ENCODE measurements around the gene TBCK.

TBCK gene

DNA sequence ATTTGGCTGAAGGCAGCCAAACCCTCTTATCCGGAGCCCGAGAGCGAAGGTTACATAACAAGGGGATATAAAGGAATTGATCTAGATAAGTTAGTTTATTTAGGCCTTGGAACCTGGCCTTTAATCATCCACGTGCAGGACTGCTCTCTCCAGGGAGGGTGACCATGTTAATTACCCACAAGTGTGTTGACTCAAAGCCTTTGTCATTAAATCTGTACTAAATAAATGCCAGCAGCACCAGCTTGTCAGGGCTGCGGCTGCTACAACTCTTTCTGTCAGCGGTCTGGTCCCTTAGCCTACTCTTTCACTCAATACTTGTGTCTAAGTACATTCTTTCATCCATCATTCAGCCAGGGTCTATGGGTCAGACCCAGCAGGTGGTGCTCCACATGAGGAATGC, 206.1 kb downstream of the TBCK start:
- DNase-seq: no peak

DNA sequence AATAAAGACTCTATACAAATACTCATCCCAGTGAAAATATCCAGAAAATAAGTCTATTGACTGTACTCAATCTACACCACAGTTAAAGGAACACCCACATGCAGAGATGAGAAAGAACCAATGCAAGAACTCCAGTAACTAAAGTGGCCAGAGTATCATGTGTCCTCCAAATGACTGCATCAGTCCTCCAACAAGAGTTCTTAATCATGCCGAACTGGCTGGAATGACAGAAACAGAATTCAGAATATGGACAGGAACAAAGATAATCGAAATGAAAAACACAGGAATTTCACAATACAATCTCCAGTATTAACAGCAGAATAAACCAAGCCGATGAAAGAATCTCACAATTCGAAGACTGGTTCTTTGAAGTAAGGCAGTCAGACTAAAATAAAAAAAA, 210.3 kb downstream of the TBCK start:
- DNase-seq: no peak

DNA sequence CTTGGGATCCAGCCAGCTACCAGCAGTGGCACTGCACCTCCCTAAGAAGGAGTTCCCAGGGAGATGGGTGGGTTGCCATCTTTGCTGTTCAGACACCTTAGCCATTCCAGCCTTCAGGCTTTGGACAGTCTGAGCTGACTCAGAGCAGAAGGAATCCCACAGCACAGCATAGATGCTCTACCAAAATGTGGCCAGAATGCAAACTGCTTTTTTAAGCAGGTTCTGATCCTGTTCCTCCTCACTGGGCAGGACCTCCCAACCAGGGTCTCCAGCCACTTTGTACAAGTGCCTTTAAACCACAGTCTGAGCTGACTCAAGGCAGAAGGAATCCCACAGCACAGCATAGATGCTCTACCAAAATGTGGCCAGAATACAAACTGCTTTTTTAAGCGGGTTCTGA, 211.7 kb downstream of the TBCK start:
- DNase-seq: no peak

DNA sequence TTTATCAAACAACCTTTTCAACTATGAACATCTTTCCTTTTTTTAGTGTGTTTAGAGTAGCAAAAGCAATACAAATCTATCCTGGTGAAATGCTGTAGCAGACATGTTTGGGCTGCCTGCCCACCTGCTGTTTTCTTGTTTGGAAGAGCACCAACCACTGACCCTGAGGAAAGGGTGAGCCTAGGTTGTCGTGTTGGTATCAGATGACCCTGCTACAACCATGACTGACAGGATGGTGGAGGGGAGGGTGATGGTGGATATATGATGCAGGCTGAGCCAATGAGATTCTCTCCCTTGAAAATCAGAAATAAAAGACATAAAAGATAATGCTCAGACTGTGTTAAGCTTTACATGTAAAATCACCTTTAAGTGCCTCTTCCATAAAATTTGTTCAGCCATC, 219.6 kb downstream of the TBCK start:
- no peak for DNase-seq

DNA sequence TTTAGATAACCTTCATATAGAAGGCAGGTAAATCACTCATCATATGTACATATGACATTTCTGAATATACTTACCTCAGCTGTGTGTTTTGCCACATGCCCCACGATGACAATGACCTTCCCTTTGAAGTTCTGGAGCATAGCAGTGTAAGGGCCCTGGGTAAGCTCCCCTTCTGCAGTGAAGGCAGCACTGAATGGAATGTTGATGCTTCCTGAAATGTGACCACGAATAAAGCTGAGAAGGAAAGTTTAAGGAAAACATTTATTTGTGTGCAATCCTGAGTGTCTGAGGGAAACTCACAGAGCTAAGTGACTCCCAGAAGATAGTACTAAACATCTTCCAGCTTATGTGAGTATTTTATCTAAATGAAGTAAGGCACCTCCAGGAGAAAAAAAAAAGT, 220.6 kb downstream of the TBCK start:
- no peak for DNase-seq

DNA sequence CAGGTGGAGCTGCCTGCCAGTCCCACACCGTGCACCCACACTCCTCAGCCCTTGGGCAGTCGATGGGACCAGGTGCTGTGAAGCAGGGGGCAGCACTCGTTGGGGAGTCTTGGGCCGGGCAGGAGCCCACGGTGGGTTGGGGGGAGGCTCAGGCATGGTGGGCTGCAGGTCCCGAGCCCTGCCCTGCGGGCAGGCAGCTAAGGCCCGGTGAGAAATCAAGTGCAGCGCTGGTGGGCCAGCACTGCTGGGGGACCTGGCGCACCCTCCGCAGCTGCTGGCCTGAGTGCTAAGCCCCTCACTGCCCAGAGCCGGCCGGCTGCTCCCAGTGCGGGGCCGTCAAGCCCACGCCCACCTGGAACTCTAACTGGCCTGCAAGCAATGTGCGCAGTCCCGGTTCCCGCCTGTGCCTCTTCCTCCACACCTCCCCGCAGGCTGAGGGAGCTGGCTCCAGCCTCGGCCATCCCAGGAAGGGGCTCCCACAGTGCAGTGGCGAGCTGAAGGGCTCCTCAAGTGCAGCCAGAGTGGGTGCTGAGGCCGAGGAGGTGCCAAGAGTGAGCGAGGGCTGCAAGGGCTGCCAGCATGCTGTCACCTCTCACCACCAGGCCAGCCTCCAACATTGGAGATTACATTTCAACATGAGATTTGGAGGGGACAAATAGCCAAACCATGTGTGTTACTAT, 223.5 kb downstream of the TBCK start:
- no peak for DNase-seq

- DNase-seq: no peak
These were observed 225.2 kb downstream of the TBCK start for GRCh38 chr4:106090826-106091225.

DNA sequence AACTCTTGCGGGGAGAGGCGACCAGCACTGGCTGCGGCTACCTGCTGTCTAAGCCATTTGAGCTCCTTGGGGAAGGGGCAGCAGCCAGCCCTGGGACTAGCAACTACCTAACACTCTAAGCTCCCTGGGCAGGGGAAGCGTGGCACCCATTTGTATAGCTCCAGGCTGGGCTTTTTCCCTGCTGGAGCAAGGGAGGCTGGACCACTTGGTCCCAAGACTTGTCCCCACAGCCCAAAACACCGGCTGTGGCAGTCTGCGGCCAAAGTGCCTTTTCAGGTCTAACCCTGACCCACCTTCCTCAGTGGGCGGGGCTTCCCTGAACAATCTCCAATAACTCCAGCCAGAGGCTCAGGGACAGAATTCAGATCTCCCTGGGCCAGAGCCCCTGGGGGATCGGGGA, 232.9 kb downstream of the TBCK start:
- no peak for DNase-seq

DNA sequence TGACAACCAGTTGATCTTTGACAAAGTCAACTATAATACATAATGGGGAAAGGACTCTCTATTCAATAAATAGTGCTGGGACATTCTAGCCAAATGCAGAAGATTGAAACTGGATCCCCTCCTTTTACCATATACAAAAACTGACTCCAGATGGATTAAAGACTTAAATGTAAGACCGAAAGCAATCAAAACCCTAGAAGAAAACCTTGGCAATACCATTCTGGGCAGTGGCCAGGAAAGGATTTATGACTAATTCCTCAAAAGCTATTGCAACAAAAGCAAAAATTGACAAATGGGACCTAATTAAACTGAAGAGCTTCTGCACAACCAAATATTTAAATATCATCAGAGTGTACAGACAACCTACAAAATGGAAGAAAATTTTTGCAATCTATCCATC, 235.6 kb downstream of the TBCK start:
- no peak for DNase-seq

GRCh38 chr4:106079616-106080015, 236.4 kb downstream of the TBCK start:
- DNase-seq: no peak

GRCh38 chr4:106065018-106065417, 251.0 kb downstream of the TBCK start:
- no peak for DNase-seq

- DNase-seq: no peak
These were observed 253.0 kb downstream of the TBCK start for GRCh38 chr4:106063009-106063408.

GRCh38 chr4:106062452-106062875, 253.5 kb downstream of the TBCK start:
- DNase-seq: no peak

DNA sequence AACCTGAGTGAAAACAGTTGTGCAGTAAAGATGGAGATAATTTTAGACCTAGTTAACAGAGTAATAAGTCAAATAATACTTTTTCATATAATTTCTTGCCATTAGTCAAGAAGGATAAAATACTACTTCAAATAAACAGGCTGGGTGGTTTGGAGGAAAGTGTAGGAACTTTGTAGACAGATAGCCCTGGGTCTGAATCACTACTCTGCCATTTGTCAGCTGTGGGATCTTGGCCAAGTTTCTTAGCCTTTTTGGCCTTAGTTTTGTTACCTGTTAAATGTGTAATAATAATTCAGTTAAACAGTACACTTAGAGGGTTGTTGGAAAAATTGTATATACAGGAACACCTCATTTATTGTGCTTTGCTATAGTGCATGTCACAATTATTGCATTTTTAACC, 257.1 kb downstream of the TBCK start:
- no peak for DNase-seq

- no peak for DNase-seq
These were observed 259.1 kb downstream of the TBCK start for GRCh38 chr4:106056914-106057313.

GRCh38 chr4:106051514-106051913, 264.5 kb downstream of the TBCK start:
- DNase-seq: no peak

- no peak for DNase-seq
These were observed 266.5 kb downstream of the TBCK start for GRCh38 chr4:106049490-106049889.

GRCh38 chr4:106048250-106048971, 267.6 kb downstream of the TBCK start:
- no peak for DNase-seq

DNA sequence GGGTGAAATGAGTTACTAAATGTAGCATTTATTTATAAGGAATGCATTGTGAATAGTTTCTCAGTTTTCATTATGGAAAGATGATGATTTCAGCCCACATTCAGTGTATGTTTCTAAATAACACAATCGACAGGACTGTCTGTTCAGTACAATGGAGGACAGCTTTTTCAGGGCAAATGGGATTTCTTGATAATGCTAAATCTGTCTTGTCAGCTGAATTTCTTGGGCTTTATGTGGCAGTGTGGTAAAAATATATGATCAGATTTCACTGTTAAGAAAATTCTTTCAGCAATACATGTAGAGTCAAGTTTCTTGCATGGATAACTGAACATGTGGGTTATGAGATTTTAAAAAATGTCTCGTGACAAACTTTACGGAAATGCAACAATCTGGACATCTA, 269.9 kb downstream of the TBCK start:
- DNase-seq: no peak

- no peak for DNase-seq
These were observed 274.6 kb downstream of the TBCK start for GRCh38 chr4:106041294-106042002.

DNA sequence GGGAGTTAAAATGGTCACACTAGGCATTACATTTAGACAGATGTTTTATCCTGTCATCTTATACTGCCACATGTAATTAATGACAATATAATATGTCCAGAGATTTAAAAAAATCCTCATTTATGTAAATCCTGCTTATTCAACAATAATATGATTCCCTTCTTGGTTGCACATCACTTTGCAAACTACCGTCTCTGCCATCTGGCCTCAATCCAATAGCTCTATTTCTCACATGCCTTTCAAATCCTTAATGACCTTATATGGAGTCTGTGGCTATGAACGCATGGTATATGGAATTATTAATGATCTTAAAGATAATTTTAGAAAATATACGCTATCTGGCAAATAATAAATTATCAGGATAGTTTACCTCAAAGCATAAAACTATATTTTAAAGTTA, 276.2 kb downstream of the TBCK start:
- no peak for DNase-seq

GRCh38 chr4:106038908-106039307, 277.1 kb downstream of the TBCK start:
- DNase-seq: no peak

- no peak for DNase-seq
These were observed 278.0 kb downstream of the TBCK start for GRCh38 chr4:106038012-106038411.

DNA sequence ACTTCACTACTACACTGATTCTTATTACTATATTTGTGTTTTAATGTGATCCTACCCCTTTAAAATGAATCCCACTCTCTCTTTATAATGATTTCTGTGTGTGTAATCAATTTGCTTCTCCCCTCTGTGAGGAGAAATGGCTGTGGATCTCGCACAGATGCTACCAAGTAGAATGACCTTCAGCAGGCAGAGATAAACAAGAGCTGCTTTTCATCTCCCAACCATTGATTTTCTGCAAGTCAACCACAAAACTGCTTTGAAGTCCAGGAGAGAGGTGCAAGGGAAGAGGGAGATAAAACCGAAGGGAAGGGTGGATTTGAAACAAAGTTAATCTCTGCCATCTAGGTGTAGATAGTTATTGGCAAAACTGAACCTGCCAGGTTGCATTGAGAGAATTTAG, 279.2 kb downstream of the TBCK start:
- no peak for DNase-seq
